ENCODE results near the gene ZNF778. TPM values are rescaled to one million over a fixed set of nuclear protein-coding genes. Genes with fewer than 3 reads are reported as not detected.
"Not testable (repeated sequence)": the region's sequence is repeated elsewhere in the genome, so short reads cannot be mapped to it uniquely, and the experiment has no call there.

ZNF778 gene
- total RNA-seq, 2 experiments from 2014 or later: 4.3 to 6.2 TPM

DNA sequence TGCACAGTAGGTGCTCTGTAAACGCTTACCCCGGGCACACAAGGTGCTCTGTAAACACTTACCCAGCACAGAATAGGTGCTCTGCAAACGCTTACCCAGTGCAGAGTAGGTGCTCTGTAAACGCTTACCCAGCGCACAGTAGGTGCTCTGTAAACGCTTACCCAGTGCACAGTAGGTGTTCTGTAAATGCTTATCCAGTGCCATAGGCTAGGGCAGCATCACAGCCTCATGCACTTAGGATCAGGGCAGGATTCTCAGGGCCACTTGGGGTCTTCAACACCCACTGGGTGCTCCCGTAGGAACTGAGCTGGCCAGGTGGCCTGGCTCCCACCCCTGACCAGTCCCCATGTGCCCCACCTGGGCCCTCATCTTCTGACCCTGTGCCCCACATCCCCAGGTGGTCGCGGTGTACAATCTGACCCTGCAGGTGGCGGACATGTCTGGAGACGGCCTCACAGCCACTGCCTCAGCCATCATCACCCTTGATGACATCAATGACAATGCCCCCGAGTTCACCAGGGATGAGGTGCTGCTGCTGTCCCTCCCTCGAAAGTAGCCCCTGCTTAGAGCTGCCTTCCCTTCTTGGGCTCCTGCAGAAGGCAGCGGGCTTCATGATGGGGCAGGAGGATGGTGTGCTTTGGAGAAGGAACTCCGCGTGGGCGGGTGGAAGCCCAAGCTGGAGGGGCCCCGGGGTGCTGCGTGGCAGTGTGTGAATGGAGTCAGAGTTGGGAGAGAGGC is 30.3 kb upstream of the ZNF778 start:
- Mint-ChIP-seq H3K27me3 (no peaks in the 10 kb centered on the region), H3K27ac (peak overlapping the region; percentile 25), H3K4me3 (no peak overlapping the region), H3K9me3 (no peaks in the 10 kb centered on the region), H3K36me3 (ENCODE audit: low read depth) (no peaks in the 10 kb centered on the region), H3K4me1 (ENCODE audit: low read depth) (peaks cover 5% of the 10 kb centered on the region)
- ATAC-seq (peak; percentile 59), DNase-seq (peak; percentile 66)
- no peak for TF ChIP-seq CTCF (IDR thresholded peaks at IDR 0.05)
- POLR2A ChIA-PET: interaction anchor here (0.7 to 1.2 kb wide), 4 partner anchors 10 to 330 kb away, joined by 3 to 5 read pairs (median 3); no protein-coding TSS in a partner anchor
- intact Hi-C loops (cut with micrococcal nuclease): no loop called here
- CTCF ChIA-PET: no interaction called here

- CTCF ChIA-PET: no interaction called here
- Mint-ChIP-seq H3K9me3 (no peaks in the 10 kb centered on the region), H3K4me1 (ENCODE audit: low read depth) (peaks cover 5% of the 10 kb centered on the region), H3K36me3 (ENCODE audit: low read depth) (no peaks in the 10 kb centered on the region), H3K4me3 (no peak overlapping the region), H3K27ac (no peak overlapping the region), H3K27me3 (no peaks in the 10 kb centered on the region)
- no peak for TF ChIP-seq CTCF (IDR thresholded peaks at IDR 0.05)
- DNase-seq: peak; percentile 61
- peak; percentile 35 for ATAC-seq
- intact Hi-C loops (cut with micrococcal nuclease): no loop called here
- POLR2A ChIA-PET: interaction anchor here (0.7 to 1.2 kb wide), 4 partner anchors 11 to 330 kb away, joined by 3 to 5 read pairs (median 3); no protein-coding TSS in a partner anchor
Observed at GRCh38 chr16:89187770-89188392, 29.6 kb upstream of the ZNF778 start.

GRCh38 chr16:89188471-89189357 is 28.8 kb upstream of the ZNF778 start:
- DNase-seq; ATAC-seq; H3K9me3 Mint-ChIP-seq; H3K4me3 Mint-ChIP-seq; POLR2A ChIA-PET; H3K27ac Mint-ChIP-seq; intact Hi-C loops (cut with micrococcal nuclease); H3K4me1 Mint-ChIP-seq (ENCODE audit: low read depth); H3K36me3 Mint-ChIP-seq (ENCODE audit: low read depth); CTCF ChIA-PET; H3K27me3 Mint-ChIP-seq: not testable (repeated sequence)

DNA sequence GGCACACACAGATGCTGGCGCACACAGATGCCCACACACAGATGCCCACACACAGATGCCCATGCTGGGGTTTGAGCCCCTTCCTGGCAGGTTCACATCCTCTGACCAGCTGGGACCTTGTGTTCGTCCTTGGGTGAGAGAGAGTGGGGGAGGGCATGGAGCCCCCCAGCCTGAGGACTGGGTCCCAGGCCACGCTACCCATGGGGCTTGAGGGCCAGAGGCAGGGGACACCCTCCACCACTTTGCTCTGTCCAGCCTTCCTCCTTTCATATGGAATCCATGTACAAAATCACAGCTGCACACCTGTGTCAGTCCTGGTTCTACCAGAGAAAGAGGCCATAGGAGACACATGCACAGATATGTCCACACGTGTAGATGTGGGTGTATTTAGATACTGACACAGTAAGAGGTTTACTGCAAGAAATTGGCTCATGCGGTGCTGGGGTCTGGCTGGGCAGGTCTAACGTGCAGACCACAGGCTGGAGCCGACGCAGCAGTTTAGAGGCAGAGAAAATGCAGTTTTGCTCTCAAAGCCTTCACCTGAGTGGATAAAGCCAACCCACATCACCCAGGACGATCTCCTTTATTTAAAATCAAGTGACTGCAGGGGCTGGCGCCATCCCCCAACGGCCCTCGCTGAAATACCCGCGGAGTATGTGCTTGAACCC is 28.0 kb upstream of the ZNF778 start:
- H3K36me3 Mint-ChIP-seq (ENCODE audit: low read depth): no peaks in the 10 kb centered on the region
- H3K27ac Mint-ChIP-seq: no peak overlapping the region
- no peak for TF ChIP-seq CTCF (IDR thresholded peaks at IDR 0.05)
- no peaks in the 10 kb centered on the region for H3K27me3 Mint-ChIP-seq
- no peak overlapping the region for H3K4me3 Mint-ChIP-seq
- intact Hi-C loops (cut with micrococcal nuclease): no loop called here
- peaks cover 5% of the 10 kb centered on the region for H3K4me1 Mint-ChIP-seq (ENCODE audit: low read depth)
- ChIA-PET POLR2A (no interaction called here), CTCF (no interaction called here)
- DNase-seq (no peak), ATAC-seq (no peak)
- H3K9me3 Mint-ChIP-seq: no peaks in the 10 kb centered on the region

Data from activated CD8-positive, alpha-beta T cell treated with anti-CD3 and anti-CD28 coated beads for 36 hours (primary cell).